ENCODE data around the gene PLCL2. TPM values are rescaled to one million over a fixed set of nuclear protein-coding genes. Genes with fewer than 3 reads are reported as not detected.
"Not testable (repeated sequence)": the region's sequence is repeated elsewhere in the genome, so short reads cannot be mapped to it uniquely, and the experiment has no call there.

PLCL2 gene
- polyA plus RNA-seq, 6 donors from 2014 or later, result 65.7 to 92.7 (median 69.1) TPM

DNA sequence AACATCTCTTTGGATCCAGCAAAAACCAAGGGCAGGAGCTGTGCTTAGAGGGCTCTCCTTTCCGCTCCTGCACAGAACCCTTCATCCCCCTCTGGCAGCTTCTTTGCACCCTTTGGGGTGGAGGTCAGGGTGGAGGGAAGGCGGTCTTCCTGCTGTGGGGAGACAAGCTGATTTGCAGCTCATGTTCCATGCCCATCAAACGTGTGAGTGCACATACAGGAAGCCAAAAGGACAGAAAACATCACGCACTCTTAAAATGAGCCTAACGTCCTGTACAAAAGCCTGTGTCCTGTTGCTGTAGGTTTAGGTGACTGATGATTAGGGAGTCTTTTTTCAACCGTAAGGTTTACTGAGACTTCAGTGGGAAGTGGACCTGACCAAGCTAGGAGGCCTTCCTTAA lies 195.2 kb downstream of the PLCL2 start:
- H3K4me3 Mint-ChIP-seq, result no peak overlapping the region
- H3K36me3 Mint-ChIP-seq, result peaks cover 34 to 51% of the 10 kb centered on the region in 2 donors
- H3K4me1 Mint-ChIP-seq, result peaks cover 0 to 19% (median 18%) of the 10 kb centered on the region in 3 donors

DNA sequence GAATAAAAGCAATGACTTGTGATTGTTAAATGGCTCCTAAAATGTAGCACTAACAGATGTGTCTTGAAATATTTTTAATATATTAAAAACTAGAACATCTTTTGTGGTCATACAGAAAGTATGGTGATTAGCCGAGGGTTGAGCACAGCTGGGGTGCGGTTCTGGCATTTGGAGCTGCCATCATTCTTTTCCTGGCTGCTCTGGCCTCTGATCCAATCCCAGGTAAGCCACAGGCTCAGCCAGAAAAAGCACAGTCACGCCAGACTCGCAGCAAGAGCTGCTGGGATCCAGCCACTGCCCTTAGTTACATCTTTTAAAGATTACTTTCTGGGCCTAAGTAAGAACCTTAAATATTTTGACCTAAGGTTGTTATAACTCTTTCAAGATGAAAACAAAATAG lies 196.8 kb downstream of the PLCL2 start:
- ATAC-seq (ENCODE audit: low read depth in 2 of 2), result no peak
- no peak for DNase-seq
- Mint-ChIP-seq H3K36me3 (peaks cover 32 to 50% of the 10 kb centered on the region in 2 donors), H3K9me3 (no peaks in the 10 kb centered on the region), H3K27me3 (no peaks in the 10 kb centered on the region), H3K27ac (no peak overlapping the region), H3K4me1 (peaks cover 0 to 18% (median 18%) of the 10 kb centered on the region in 3 donors), H3K4me3 (no peak overlapping the region)

More for the DNA sequence above, 195.2 kb downstream of the PLCL2 start:
- ATAC-seq (ENCODE audit: low read depth in 2 of 2) (no peak), DNase-seq (no peak)
- no peaks in the 10 kb centered on the region for H3K27me3 Mint-ChIP-seq
- peaks cover 0 to 1% (median 0%) of the 10 kb centered on the region in 7 donors for H3K9me3 Mint-ChIP-seq
- H3K27ac Mint-ChIP-seq, result no peak overlapping the region

DNA sequence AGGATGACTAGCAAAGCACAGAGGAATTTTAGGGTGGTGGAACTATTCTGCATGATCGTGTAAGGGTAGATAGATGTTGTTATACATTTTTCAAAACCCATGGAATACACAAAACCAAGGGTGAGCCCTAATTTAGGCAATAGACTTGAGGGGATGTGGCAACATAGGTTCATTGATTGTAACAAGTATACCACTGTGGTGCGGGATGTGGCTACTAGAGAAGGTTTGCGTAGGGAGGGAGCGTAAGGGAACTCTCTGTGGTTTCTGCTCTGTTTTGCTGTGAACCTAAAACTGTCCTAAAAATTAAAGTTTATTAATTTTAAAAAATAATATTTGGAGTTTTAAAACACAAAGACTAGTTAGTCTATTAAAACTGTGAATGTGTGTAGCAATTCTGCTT lies 202.8 kb downstream of the PLCL2 start:
- H3K27me3 Mint-ChIP-seq, result no peaks in the 10 kb centered on the region
- H3K9me3 Mint-ChIP-seq, result no peaks in the 10 kb centered on the region
- ATAC-seq (ENCODE audit: low read depth in 2 of 2) (no peak), DNase-seq (no peak)
- H3K4me1 Mint-ChIP-seq, result peaks cover 2 to 8% (median 7%) of the 10 kb centered on the region in 3 donors
- H3K4me3 Mint-ChIP-seq, result peak overlapping the region in 1 of 8 donors; percentile 57
- H3K27ac Mint-ChIP-seq, result peak overlapping the region in 4 of 6 donors; percentile 15 to 55 (median 36)
- peaks cover 29 to 30% of the 10 kb centered on the region in 2 donors for H3K36me3 Mint-ChIP-seq

DNA sequence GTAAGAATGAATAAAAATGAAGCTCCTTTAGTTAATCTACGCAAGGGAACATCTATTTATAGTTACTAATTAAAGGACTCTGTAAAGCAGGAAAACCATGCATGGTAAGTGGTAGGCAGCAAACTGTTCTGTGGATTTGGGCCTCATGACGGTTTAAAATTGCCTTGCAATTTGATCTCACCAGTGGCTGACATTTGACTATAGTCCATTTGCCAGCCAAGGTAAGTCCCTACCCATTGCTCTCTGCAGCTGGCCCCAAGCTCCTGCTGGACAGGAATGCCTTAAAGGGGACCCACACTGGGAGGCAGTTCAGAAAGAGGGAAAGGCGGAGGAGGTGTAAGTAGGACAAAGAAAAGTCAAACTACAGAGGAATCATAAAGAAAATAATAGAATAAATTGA lies 203.3 kb downstream of the PLCL2 start:
- Mint-ChIP-seq H3K9me3 (no peaks in the 10 kb centered on the region), H3K27me3 (no peaks in the 10 kb centered on the region), H3K36me3 (peaks cover 24 to 27% of the 10 kb centered on the region in 2 donors), H3K4me3 (no peak overlapping the region), H3K27ac (peak overlapping the region in 4 of 6 donors; percentile 13 to 80 (median 47)), H3K4me1 (peaks cover 5 to 6% (median 5%) of the 10 kb centered on the region in 3 donors)
- DNase-seq (no peak), ATAC-seq (ENCODE audit: low read depth in 2 of 2) (no peak)

DNA sequence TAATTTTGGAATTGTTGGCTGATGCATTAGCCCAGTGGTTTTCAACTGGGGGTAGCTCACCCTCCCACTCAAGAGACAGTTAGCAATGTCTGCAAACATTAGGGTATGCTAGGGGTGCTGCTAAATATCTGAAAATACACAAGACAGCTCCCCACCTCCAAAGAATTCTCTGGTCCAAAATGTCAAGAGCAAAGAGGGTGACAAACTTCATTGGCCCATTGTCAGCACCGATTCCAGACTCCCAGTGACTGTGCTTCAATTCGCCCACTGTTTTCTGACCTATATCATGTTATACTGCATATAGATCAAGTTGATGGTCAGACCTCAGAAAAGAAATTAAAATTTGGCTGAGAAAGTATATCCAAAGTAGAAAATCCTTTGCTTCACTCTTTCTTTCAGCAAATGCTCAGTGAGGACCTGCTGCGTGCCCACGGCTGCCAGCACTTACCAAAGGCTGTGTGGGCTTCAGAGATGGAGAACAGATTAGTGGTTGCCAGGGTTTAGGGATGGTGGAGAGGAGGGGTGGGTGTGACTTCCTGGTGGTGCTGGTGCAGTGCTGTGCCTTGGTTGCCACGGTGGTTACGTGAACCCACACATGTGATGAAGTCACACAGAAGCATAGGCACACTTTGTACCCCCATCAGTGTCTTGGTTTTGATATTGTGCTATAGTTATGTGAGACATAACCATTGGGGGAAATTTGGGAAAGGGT lies 204.0 kb downstream of the PLCL2 start:
- no peaks in the 10 kb centered on the region for H3K9me3 Mint-ChIP-seq
- peaks cover 0 to 5% (median 4%) of the 10 kb centered on the region in 3 donors for H3K4me1 Mint-ChIP-seq
- ATAC-seq (ENCODE audit: low read depth in 2 of 2) (no peak), DNase-seq (no peak)
- H3K27me3 Mint-ChIP-seq, result no peaks in the 10 kb centered on the region
- H3K36me3 Mint-ChIP-seq, result peaks cover 16 to 20% of the 10 kb centered on the region in 2 donors
- H3K27ac Mint-ChIP-seq, result peak overlapping the region in 4 of 6 donors; percentile 52 to 94 (median 82)
- H3K4me3 Mint-ChIP-seq, result no peak overlapping the region

DNA sequence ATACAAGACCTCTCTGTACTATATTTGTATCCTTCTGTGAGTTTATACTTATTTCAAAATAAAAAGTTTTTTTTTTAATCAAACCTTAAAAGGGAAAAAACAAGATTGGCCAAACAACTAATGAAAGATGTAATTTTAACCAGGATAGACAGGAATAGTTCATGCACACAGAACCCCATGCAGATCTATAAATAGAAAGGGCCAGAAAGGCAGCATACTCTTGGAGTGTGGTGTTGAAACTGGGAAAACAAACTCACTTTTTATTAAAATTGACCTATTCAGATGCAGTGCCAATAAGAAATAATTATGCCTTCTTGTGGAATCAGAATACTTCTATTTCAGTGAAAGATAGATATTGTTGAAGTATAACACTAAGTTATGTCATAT lies 204.6 kb downstream of the PLCL2 start:
- H3K36me3 Mint-ChIP-seq, result peaks cover 15 to 17% of the 10 kb centered on the region in 2 donors

DNA sequence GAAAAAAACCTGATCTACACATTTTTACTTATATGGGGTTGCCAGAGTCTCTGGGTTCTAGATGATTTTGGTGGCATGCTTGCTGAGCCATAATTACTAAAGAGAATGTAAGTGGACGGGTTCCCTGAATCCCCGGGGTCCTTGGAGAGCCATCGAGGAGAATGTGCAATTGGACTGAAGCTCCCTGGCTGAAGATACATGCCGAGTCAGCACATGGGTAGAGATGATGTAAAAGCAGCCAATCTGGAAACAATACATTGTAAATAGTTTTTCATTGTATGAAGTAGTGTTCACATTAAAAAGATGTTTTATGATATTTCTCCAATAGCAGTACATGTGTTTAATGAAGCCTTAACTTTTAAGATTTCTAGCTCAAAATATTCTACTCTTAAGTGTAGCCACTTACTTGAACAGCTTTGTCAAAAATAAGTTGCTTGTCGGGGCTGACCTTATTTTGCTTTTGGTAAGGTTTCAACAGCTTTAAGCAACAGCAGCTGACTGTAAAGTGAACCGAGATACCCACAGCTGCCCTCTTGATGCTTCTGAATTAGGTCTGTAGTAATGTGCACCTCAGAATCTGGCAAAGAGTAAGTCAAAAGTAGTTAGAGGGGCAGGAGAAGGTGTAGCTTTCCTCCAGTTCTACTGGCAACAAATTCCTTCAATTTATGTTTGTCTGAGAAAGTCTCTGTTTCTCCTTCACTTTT lies 205.7 kb downstream of the PLCL2 start:
- ATAC-seq (ENCODE audit: low read depth in 2 of 2) (no peak), DNase-seq (no peak)
- H3K36me3 Mint-ChIP-seq, result peaks cover 11 to 15% of the 10 kb centered on the region in 2 donors
- H3K4me3 Mint-ChIP-seq, result no peak overlapping the region
- H3K27ac Mint-ChIP-seq, result peak overlapping the region in 5 of 6 donors; percentile 7 to 86 (median 20)
- H3K27me3 Mint-ChIP-seq, result no peaks in the 10 kb centered on the region
- no peaks in the 10 kb centered on the region for H3K9me3 Mint-ChIP-seq
- peaks cover 0 to 5% (median 4%) of the 10 kb centered on the region in 3 donors for H3K4me1 Mint-ChIP-seq

More for the DNA sequence above, 204.6 kb downstream of the PLCL2 start:
- H3K27ac Mint-ChIP-seq, result peak overlapping the region in 3 of 6 donors; percentile 15 to 94 (median 44)
- no peaks in the 10 kb centered on the region for H3K9me3 Mint-ChIP-seq
- DNase-seq, result no peak
- H3K4me3 Mint-ChIP-seq, result no peak overlapping the region
- no peaks in the 10 kb centered on the region for H3K27me3 Mint-ChIP-seq
- ATAC-seq (ENCODE audit: low read depth in 2 of 2), result no peak
- H3K4me1 Mint-ChIP-seq, result peaks cover 0 to 5% (median 4%) of the 10 kb centered on the region in 3 donors

DNA sequence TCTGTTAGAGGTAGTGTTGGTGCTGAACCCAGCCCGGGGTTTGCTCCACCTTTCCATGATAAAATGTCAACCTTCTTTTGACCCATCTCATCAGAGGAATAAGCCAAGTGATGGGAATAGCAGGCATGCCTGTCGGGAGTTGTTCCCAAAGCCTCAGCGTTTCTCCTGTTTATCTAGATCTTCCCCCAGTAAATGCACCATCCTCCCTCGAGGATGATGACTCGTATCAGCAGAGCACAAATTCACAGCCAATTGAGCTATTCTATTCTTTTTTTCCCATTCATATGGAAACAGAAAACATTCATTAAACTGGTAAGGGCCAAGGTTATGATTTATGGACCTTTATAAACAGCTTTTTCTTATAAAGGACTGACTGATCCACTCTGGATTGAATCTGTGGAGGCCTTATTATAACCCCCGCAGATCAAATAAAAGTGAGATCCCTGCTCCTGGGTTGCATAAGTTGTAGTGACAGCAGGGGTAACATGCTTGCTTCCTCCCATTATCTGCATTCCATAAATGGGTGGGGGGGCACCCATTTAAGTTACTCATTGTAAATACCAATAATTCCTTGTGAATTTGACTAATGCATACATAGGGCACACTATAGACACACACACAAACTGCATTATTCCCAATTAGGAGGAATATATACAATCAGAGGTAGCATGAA lies 207.3 kb downstream of the PLCL2 start:
- ATAC-seq (ENCODE audit: low read depth in 2 of 2) (no peak), DNase-seq (no peak)
- no peaks in the 10 kb centered on the region for H3K9me3 Mint-ChIP-seq
- peaks cover 4 to 15% of the 10 kb centered on the region in 2 donors for H3K36me3 Mint-ChIP-seq
- no peak overlapping the region for H3K4me3 Mint-ChIP-seq
- H3K27ac Mint-ChIP-seq, result peak overlapping the region in 2 of 6 donors; percentile 16 to 35
- H3K27me3 Mint-ChIP-seq, result no peaks in the 10 kb centered on the region
- H3K4me1 Mint-ChIP-seq, result peaks cover 0 to 5% (median 4%) of the 10 kb centered on the region in 3 donors

DNA sequence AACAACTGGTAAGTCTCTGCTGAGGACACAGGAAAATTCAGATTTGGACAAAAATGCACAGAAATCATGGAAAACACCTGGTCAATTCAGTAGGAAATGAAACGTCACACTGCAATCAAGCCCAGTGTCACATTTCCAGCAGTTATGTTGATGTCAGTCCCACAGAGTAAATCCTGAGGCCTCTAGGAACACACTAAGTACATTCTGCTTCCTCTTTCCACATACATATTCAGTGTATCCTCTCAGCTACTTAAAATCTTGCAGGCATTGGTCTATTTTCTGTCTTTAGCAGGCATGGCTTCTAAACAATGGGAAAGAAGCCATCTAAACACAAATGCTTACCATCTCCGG lies 207.8 kb downstream of the PLCL2 start:
- H3K4me1 Mint-ChIP-seq, result peaks cover 0 to 5% (median 4%) of the 10 kb centered on the region in 3 donors
- H3K27me3 Mint-ChIP-seq, result no peaks in the 10 kb centered on the region
- DNase-seq, result no peak
- peaks cover 4 to 15% of the 10 kb centered on the region in 2 donors for H3K36me3 Mint-ChIP-seq
- H3K27ac Mint-ChIP-seq, result peak overlapping the region in 2 of 6 donors; percentile 49 to 52
- no peak for ATAC-seq (ENCODE audit: low read depth in 2 of 2)
- no peak overlapping the region for H3K4me3 Mint-ChIP-seq
- H3K9me3 Mint-ChIP-seq, result peaks cover 0 to 2% (median 0%) of the 10 kb centered on the region in 7 donors

DNA sequence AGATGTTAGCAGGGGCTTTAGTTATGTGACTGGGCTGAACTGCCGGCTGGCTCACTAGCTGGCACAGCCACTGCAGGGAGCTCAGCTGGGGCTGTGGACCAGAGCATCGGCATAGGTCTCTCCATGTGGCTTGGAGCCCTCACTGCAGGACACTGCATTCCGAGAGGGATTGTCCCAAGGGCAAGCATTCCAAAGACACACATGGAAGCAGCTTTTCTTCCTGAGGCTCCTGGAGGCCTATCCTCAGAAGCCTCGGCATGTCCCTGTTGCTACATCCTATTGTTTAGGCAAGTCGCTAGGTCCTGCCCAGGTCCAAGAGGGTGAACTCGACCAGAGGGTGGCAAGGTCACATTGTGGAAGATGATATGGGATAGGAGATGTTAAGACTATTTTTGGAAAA lies 209.8 kb downstream of the PLCL2 start:
- no peak for DNase-seq
- ATAC-seq (ENCODE audit: low read depth in 2 of 2), result no peak
- Mint-ChIP-seq H3K36me3 (peaks cover 4 to 7% of the 10 kb centered on the region in 2 donors), H3K9me3 (peaks cover 0 to 2% (median 0%) of the 10 kb centered on the region in 7 donors), H3K27me3 (no peaks in the 10 kb centered on the region), H3K4me3 (no peak overlapping the region), H3K4me1 (peaks cover 0 to 3% (median 0%) of the 10 kb centered on the region in 3 donors), H3K27ac (peak overlapping the region in 1 of 6 donors; percentile 72)

DNA sequence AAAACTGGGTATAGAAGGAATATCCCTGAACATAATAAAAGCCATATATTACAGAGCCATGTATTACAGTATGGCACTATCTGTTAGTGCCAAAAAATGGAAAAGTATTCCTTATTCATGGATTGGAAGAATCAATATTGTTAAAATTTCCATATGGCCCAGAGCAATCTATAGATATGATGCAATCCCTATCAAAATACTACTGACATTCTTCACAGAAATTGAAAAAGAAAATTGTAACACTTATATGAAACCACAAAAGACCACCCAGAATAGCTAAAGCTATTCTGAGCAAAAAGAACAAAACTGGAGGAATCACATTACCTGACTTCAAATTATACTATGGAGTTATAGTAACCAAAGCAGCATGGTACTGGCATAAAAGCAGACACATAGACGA lies 218.8 kb downstream of the PLCL2 start:
- DNase-seq (no peak), ATAC-seq (ENCODE audit: low read depth in 2 of 2) (no peak)
- Mint-ChIP-seq H3K4me1 (no peaks in the 10 kb centered on the region), H3K4me3 (no peak overlapping the region), H3K9me3 (peaks cover 5 to 18% (median 13%) of the 10 kb centered on the region in 7 donors), H3K27ac (no peak overlapping the region), H3K27me3 (no peaks in the 10 kb centered on the region), H3K36me3 (peaks cover 0 to 16% of the 10 kb centered on the region in 2 donors)

DNA sequence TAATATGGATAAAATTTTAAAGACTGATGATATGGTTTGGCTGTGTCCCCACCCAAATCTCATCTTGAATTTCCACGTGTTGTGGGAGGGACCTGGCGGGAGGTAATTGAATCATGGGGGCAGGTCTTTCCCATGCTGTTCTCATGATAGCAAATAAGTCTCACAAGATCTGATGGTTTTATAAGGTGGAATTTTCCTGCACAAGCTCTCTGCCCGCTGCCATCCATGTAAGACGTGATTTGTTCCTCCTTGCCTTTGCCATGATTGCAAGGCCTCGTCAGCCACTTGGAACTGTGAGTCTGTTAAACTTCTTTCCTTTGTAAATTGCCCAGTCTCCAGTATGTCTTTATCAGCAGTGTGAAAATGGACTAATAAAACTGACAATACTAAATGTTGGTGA lies 222.0 kb downstream of the PLCL2 start:
- H3K4me1 Mint-ChIP-seq, result peaks cover 12 to 13% (median 12%) of the 10 kb centered on the region in 3 donors
- DNase-seq; H3K27me3 Mint-ChIP-seq; H3K27ac Mint-ChIP-seq; H3K36me3 Mint-ChIP-seq; ATAC-seq (ENCODE audit: low read depth in 2 of 2); H3K4me3 Mint-ChIP-seq: not testable (repeated sequence)
- peaks cover 0 to 12% (median 10%) of the 10 kb centered on the region in 7 donors for H3K9me3 Mint-ChIP-seq

DNA sequence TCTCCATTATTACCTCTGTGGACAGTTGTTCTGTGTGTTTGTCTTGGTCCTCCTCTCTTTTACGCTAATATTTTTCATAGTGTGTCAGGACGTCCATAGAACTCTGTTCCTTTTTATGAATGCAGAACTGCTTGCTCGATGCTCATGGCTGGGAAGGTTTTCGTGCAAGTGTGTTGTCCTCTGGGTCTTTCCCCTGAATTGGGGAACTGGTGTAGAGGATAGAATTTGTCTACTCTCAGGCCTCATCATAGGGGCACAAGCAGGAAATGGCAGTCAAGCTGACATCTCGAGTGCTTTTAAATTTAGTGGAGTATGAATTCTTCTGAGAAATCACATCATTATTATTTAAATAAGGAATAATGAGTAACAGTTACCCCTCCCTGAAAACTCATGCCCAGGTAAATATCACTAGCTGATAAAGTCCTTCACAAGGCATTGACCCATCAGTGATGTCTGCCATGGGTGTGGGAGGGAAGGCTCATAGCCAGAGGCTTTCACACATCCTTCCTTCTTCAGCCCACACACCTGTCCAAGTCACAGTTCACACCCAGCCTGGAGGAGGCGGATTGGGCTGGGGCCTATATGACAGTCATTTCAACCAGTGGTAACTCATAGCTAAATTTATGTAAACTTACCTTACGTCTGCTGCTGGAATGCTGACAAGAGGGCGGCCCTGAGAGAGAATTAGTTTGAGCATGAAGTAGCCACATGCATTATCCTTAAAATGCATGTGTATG lies 226.1 kb downstream of the PLCL2 start:
- Mint-ChIP-seq H3K27me3 (no peaks in the 10 kb centered on the region), H3K9me3 (peaks cover 5 to 22% (median 12%) of the 10 kb centered on the region in 7 donors), H3K36me3 (peaks cover 0 to 6% of the 10 kb centered on the region in 2 donors), H3K27ac (peak overlapping the region in 5 of 6 donors; percentile 0 to 90 (median 44)), H3K4me3 (peak overlapping the region in 3 of 8 donors; percentile 12 to 40 (median 17)), H3K4me1 (peaks cover 12 to 13% (median 12%) of the 10 kb centered on the region in 3 donors)
- ATAC-seq (ENCODE audit: low read depth in 2 of 2), result peak; percentile 99
- DNase-seq, result peak; percentile 63

All from naive B cell (primary cell).